HCT116 (cell line): ENCODE results near the gene IGFN1. TPM values are rescaled to one million over a fixed set of nuclear protein-coding genes. Genes with fewer than 3 reads are reported as not detected.

Experiments used
- ATAC-seq: fragments of 200-7000 bp; cut with Tn5 transposase; 2 replicates; pipeline ENCODE4 v1.9.1; 2020; ENCODE audit warnings: mild to moderate bottlenecking, moderate library complexity
- BruUV-seq: library from RNA; stranded (reverse); fragments of 400-500 nt; replicated peaks from 2 replicates; lab custom pipeline; 2021; lab: Mats Ljungman, UMichigan
- CTCF ChIA-PET: fragments of 300-600 bp; sonication (Branson Sonifier 250); formaldehyde crosslinking; loops from one replicate; lab custom pipeline; 2021; ENCODE audit warnings: antibody characterized with exemption; lab: Charles Lee
- POLR2A ChIA-PET: fragments of 300-600, 350-600 bp; sonication (Branson Sonifier 250); formaldehyde crosslinking; loops from one replicate; lab custom pipeline; 2021; ENCODE audit warnings: antibody characterized with exemption; lab: Charles Lee
- RAD21 ChIA-PET, 2 experiments: fragments of 300-600 bp; sonication (Branson Sonifier 250); formaldehyde crosslinking; loops; one replicate each; lab custom pipeline; 2023; ENCODE audit warnings: low total read pairs in 2 of 2; ENCODE audit not compliant: uncharacterized antibody in 2 of 2, unreplicated experiment in 2 of 2, low non-redundant PET in 1 of 2; lab: Charles Lee
- DNase-seq: peaks from one replicate; pipeline ENCODE4 v3.0.0-alpha.2; 2010; ENCODE audit warnings: low read depth, low spot score
- H2AFZ ChIP-seq: fragments of 200-600 bp; shearing (Covaris generic), sonication (generic); 2 replicates; pipeline ENCODE4 v1.6.1; 2017; ENCODE audit warnings: low read depth, mixed run types, mixed read lengths, antibody characterized with exemption, low read length; ENCODE audit not compliant: poor library complexity, severe bottlenecking
- H3K27ac ChIP-seq: 2 replicates; pipeline ENCODE4 v1.5.1; 2012; ENCODE audit warnings: low read depth, low read length
- H3K27me3 ChIP-seq: fragments of 200-600 bp; sonication (generic); 2 replicates; pipeline ENCODE4 v1.6.1; 2016; ENCODE audit warnings: mixed run types, low read length, mixed read lengths; ENCODE audit not compliant: insufficient read depth
- H3K36me3 ChIP-seq, 2 experiments: fragments of 200-500 bp in 1 of 2; fragments of 200-600 bp in 1 of 2; sonication (Bioruptor generic) in 1 of 2; sonication (generic) in 1 of 2; 2 replicates each; pipeline versions ENCODE4 v1.5.1 to v1.6.1; 2014 to 2016; ENCODE audit warnings: low read length in 2 of 2, inconsistent platforms in 1 of 2, mixed read lengths in 1 of 2, mixed run types in 1 of 2; ENCODE audit not compliant: insufficient read depth in 2 of 2, control insufficient read depth in 1 of 2
- H3K4me1 ChIP-seq, 2 experiments: fragments of 200-600 bp in 1 of 2; sonication (generic) in 1 of 2; 2 replicates each; pipeline versions ENCODE4 v1.5.1 to v1.6.1; 2012 to 2017; ENCODE audit warnings: low read length in 2 of 2, inconsistent platforms in 1 of 2, mild to moderate bottlenecking in 1 of 2, mixed read lengths in 1 of 2, mixed run types in 1 of 2, moderate library complexity in 1 of 2; ENCODE audit not compliant: insufficient read depth in 2 of 2, control insufficient read depth in 1 of 2
- H3K4me2 ChIP-seq: fragments of 200-600 bp; sonication (generic); 2 replicates; pipeline ENCODE4 v1.6.1; 2017; ENCODE audit warnings: mixed run types, low read length, mixed read lengths
- H3K4me3 ChIP-seq, 2 experiments: fragments of 200-600 bp in 1 of 2; sonication (generic) in 1 of 2; replicated peaks in 1 of 2; 2 replicates each; pipeline ENCODE4 v1.5.1; 2011 to 2016; ENCODE audit warnings: low read length in 2 of 2, control low read depth in 1 of 2, low read depth in 1 of 2, mild to moderate bottlenecking in 1 of 2, mixed read lengths in 1 of 2, mixed run types in 1 of 2
- H3K79me2 ChIP-seq: fragments of 200-600 bp; sonication (generic); 2 replicates; pipeline ENCODE4 v1.6.1; 2017; ENCODE audit warnings: mild to moderate bottlenecking, mixed run types, low read length, moderate library complexity, mixed read lengths; ENCODE audit not compliant: insufficient read depth
- H3K9ac ChIP-seq: fragments of 200-600 bp; sonication (generic); 2 replicates; pipeline ENCODE4 v1.6.1; 2016; ENCODE audit warnings: low read length, mixed read lengths
- H3K9me2 ChIP-seq: fragments of 200-600 bp; sonication (generic), shearing (Covaris generic); 2 replicates; pipeline ENCODE4 v1.6.1; 2017; ENCODE audit warnings: mixed run types, mild to moderate bottlenecking, moderate library complexity; ENCODE audit not compliant: insufficient read depth
- H3K9me3 ChIP-seq, 2 experiments: fragments of 200-500 bp in 1 of 2; fragments of 200-600 bp in 1 of 2; sonication (Bioruptor generic) in 1 of 2; sonication (generic) in 1 of 2; 2 replicates each; pipeline ENCODE4 v1.6.1; 2014 to 2017; ENCODE audit warnings: low read length in 2 of 2, mixed read lengths in 2 of 2, inconsistent platforms in 1 of 2, low read depth in 1 of 2, mild to moderate bottlenecking in 1 of 2, mixed run types in 1 of 2, moderate library complexity in 1 of 2; ENCODE audit not compliant: control insufficient read depth in 1 of 2, insufficient read depth in 1 of 2
- H4K20me1 ChIP-seq: fragments of 200-600 bp; sonication (generic), shearing (Covaris generic); 2 replicates; pipeline ENCODE4 v1.6.1; 2017; ENCODE audit warnings: mixed run types, mild to moderate bottlenecking, moderate library complexity; ENCODE audit not compliant: insufficient read depth
- EGR1 ChIP-seq: IDR thresholded peaks from 2 replicates; pipeline ENCODE4 v1.6.1; 2012; ENCODE audit warnings: low read depth
- EZH2 ChIP-seq: fragments of 200-600 bp; sonication (generic); IDR thresholded peaks from 2 replicates; pipeline ENCODE4 v1.6.1; 2017; ENCODE audit warnings: antibody characterized with exemption, mixed run types
- FOSL1 ChIP-seq: IDR thresholded peaks from 2 replicates; pipeline ENCODE4 v1.6.1; 2012; ENCODE audit warnings: low read depth
- POLR2A ChIP-seq: IDR thresholded peaks from 2 replicates; pipeline ENCODE4 v1.7.0; 2011; ENCODE audit warnings: borderline replicate concordance; ENCODE audit not compliant: insufficient read depth, insufficient read length; ENCODE audit errors: extremely low read depth
- POLR2AphosphoS5 ChIP-seq: IDR thresholded peaks from 2 replicates; pipeline ENCODE4 v1.6.1; 2011; ENCODE audit warnings: mild to moderate bottlenecking, low read depth, low read length, moderate library complexity
- SIN3A ChIP-seq: IDR thresholded peaks from 2 replicates; pipeline ENCODE4 v1.6.1; 2012; ENCODE audit warnings: low read depth
- SP1 ChIP-seq: IDR thresholded peaks from 2 replicates; pipeline ENCODE4 v1.6.1; 2012; ENCODE audit warnings: low read depth
- ZFX ChIP-seq: fragments of 450-650 bp; IDR thresholded peaks from 2 replicates; pipeline ENCODE4 v1.6.1; 2017
- intact Hi-C: fragments of 100-400 bp; cut with micrococcal nuclease; formaldehyde crosslinking; loops from 2 replicates; pipeline ENCODE4 v1.10.0; 2022
- total RNA-seq: library from RNA; stranded (reverse); gene quantifications from one replicate; pipeline ENCODE4 v1.2.1, GENCODE V29; 2021; ENCODE audit not compliant: unreplicated experiment
- TF ChIP-seq, protein P1 (sequence below): IDR thresholded peaks from 2 replicates; pipeline ENCODE4 v1.6.1; 2012; ENCODE audit warnings: low read depth
- TF ChIP-seq, protein P2 (sequence below): IDR thresholded peaks from 2 replicates; pipeline ENCODE4 v1.6.1; 2012
- TF ChIP-seq, protein P3 (sequence below), 3 experiments: fragments of 200-600 bp in 1 of 3; sonication (generic) in 1 of 3; IDR thresholded peaks in 2 of 3; conservative IDR thresholded peaks in 1 of 3; 2 replicates each; pipeline ENCODE4 v1.5.1; 2012 to 2017; ENCODE audit warnings: low read depth in 2 of 3, low read length in 2 of 3, antibody characterized with exemption in 1 of 3, borderline replicate concordance in 1 of 3, control low read depth in 1 of 3, mild to moderate bottlenecking in 1 of 3, mixed read lengths in 1 of 3, mixed run types in 1 of 3, moderate library complexity in 1 of 3; ENCODE audit not compliant: insufficient read depth in 1 of 3

IGFN1 gene
- total RNA-seq, 1 experiment from 2014 or later: not detected

DNA sequence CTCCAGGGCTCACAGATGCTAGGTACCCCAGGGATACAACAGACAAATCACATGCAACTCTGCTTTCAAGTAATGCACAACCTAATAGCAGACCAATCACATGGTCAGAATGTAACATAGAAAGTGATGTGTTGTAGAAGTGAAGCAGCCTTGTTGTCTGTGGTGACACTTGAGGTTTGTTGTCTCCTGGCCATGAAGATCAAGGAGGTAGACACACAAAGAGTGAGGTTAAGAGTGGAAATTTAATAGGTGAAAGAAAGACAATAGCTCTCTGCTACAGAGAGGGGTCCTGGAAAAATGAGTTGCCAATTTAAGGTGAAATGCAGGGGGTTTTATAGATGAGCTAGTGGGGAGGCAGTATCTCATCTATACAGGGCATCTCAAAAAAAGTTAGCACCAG lies 33.8 kb upstream of the IGFN1 start:
- Histone ChIP-seq H3K4me3 (no peak overlapping the region), H3K9ac (no peak overlapping the region), H3K36me3 (peaks cover under 1 to 2% of the 10 kb centered on the region in 2 experiments; a peak in 1 of 4 replicates), H3K9me2 (no peaks in the 10 kb centered on the region), H4K20me1 (no peaks in the 10 kb centered on the region), H3K4me1 (peaks cover 3 to 15% of the 10 kb centered on the region in 2 experiments; a peak in 3 of 4 replicates), H3K79me2 (peaks cover 16% of the 10 kb centered on the region; the same call in 1 of the 2 replicates), H3K9me3 (no peaks in the 10 kb centered on the region), H2AFZ (no peak overlapping the region), H3K4me2 (no peak overlapping the region), H3K27ac (no peak overlapping the region), H3K27me3 (no peaks in the 10 kb centered on the region)
- ChIA-PET POLR2A (no interaction called here), RAD21 (no interaction called here), CTCF (no interaction called here)
- TF ChIP-seq SP1: no peak
- no peak for TF ChIP-seq ZFX
- TF ChIP-seq, protein P1, sequence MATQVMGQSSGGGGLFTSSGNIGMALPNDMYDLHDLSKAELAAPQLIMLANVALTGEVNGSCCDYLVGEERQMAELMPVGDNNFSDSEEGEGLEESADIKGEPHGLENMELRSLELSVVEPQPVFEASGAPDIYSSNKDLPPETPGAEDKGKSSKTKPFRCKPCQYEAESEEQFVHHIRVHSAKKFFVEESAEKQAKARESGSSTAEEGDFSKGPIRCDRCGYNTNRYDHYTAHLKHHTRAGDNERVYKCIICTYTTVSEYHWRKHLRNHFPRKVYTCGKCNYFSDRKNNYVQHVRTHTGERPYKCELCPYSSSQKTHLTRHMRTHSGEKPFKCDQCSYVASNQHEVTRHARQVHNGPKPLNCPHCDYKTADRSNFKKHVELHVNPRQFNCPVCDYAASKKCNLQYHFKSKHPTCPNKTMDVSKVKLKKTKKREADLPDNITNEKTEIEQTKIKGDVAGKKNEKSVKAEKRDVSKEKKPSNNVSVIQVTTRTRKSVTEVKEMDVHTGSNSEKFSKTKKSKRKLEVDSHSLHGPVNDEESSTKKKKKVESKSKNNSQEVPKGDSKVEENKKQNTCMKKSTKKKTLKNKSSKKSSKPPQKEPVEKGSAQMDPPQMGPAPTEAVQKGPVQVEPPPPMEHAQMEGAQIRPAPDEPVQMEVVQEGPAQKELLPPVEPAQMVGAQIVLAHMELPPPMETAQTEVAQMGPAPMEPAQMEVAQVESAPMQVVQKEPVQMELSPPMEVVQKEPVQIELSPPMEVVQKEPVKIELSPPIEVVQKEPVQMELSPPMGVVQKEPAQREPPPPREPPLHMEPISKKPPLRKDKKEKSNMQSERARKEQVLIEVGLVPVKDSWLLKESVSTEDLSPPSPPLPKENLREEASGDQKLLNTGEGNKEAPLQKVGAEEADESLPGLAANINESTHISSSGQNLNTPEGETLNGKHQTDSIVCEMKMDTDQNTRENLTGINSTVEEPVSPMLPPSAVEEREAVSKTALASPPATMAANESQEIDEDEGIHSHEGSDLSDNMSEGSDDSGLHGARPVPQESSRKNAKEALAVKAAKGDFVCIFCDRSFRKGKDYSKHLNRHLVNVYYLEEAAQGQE: no peak
- no peak for TF ChIP-seq POLR2A
- intact Hi-C loops: no loop called here
- DNase-seq (no peak), ATAC-seq (no peak)
- BruUV-seq: no TSS peak

DNA sequence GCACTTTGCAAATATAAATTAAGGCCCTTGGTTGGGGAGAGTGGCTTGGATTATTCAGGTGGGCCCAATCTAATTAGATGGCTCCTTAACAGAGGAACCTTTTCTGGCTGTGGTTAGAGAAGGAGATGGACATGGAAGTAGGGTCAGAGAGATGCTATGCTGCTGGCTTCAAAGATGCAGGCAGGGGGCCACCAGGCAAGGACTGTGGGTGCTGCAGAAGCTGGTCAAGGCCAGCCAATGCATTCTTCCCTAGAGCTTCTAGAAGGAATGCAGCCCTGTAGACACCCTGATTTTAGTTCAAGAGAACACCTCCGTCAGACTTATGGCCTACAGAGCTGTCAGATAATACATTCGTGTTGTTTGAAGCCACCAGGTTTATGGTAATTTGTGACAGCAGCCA lies 32.7 kb upstream of the IGFN1 start:
- RAD21 ChIA-PET: no interaction called here
- no peaks in the 10 kb centered on the region for H4K20me1 ChIP-seq
- no peak overlapping the region for H3K9ac ChIP-seq
- no peak for DNase-seq
- no peaks in the 10 kb centered on the region for H3K27me3 ChIP-seq
- CTCF ChIA-PET: no interaction called here
- no TSS peak for BruUV-seq
- H3K79me2 ChIP-seq: peaks cover 7% of the 10 kb centered on the region; the same call in 1 of the 2 replicates
- ATAC-seq: no peak
- no peaks in the 10 kb centered on the region for H3K9me2 ChIP-seq
- H3K4me2 ChIP-seq: no peak overlapping the region
- no peaks in the 10 kb centered on the region for H3K9me3 ChIP-seq
- intact Hi-C loops: no loop called here
- H3K36me3 ChIP-seq: no peaks in the 10 kb centered on the region
- no peak overlapping the region for H2AFZ ChIP-seq
- no peak overlapping the region for H3K4me3 ChIP-seq
- H3K27ac ChIP-seq: no peak overlapping the region
- H3K4me1 ChIP-seq: peaks cover 3 to 14% of the 10 kb centered on the region in 2 experiments; a peak in 3 of 4 replicates
- POLR2A ChIA-PET: no interaction called here
- TF ChIP-seq EZH2: no peak
- TF ChIP-seq FOSL1: no peak
- TF ChIP-seq POLR2A: no peak
- TF ChIP-seq SIN3A: no peak
- TF ChIP-seq, protein P2, sequence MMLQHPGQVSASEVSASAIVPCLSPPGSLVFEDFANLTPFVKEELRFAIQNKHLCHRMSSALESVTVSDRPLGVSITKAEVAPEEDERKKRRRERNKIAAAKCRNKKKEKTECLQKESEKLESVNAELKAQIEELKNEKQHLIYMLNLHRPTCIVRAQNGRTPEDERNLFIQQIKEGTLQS: no peak
- TF ChIP-seq, protein P1: no peak
- no peak for TF ChIP-seq EGR1
- no peak for TF ChIP-seq POLR2AphosphoS5
- TF ChIP-seq, protein P3, sequence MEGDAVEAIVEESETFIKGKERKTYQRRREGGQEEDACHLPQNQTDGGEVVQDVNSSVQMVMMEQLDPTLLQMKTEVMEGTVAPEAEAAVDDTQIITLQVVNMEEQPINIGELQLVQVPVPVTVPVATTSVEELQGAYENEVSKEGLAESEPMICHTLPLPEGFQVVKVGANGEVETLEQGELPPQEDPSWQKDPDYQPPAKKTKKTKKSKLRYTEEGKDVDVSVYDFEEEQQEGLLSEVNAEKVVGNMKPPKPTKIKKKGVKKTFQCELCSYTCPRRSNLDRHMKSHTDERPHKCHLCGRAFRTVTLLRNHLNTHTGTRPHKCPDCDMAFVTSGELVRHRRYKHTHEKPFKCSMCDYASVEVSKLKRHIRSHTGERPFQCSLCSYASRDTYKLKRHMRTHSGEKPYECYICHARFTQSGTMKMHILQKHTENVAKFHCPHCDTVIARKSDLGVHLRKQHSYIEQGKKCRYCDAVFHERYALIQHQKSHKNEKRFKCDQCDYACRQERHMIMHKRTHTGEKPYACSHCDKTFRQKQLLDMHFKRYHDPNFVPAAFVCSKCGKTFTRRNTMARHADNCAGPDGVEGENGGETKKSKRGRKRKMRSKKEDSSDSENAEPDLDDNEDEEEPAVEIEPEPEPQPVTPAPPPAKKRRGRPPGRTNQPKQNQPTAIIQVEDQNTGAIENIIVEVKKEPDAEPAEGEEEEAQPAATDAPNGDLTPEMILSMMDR (IDR thresholded peaks at IDR 0.05 in 2 of 3, conservative IDR thresholded peaks at IDR 0.05 in 1 of 3; ENCODE audit: borderline replicate concordance in 1 of 3, insufficient read depth in 1 of 3, low read depth in 2 of 3, low read length in 2 of 3): no peak
